Keratinocyte (primary cell): ENCODE measurements around the gene MYRIP.

Source experiments
- CTCF ChIP-seq, 3 experiments: IDR thresholded peaks in 1 of 3; conservative IDR thresholded peaks in 1 of 3; optimal IDR thresholded peaks in 1 of 3; 2 replicates in 2 of 3; 3 replicates in 1 of 3; pipeline versions ENCODE3 to v1.5.1; 2011; ENCODE audit warnings: low read length in 3 of 3, mild to moderate bottlenecking in 3 of 3, moderate library complexity in 2 of 3, control low read depth in 1 of 3, inconsistent platforms in 1 of 3; ENCODE audit not compliant: insufficient read depth in 2 of 3; ENCODE audit errors: extremely low read depth in 1 of 3
- EZH2 ChIP-seq: IDR thresholded peaks from one replicate; pipeline ENCODE4 v1.6.1; 2012; ENCODE audit warnings: inconsistent platforms, mild to moderate bottlenecking, low read length, moderate library complexity

GRCh38 chr3:39763390-39763789, 46.0 kb upstream of the MYRIP start:
- TF ChIP-seq CTCF (optimal IDR thresholded peaks at IDR 0.05 in 1 of 3, IDR thresholded peaks at IDR 0.05 in 1 of 3, conservative IDR thresholded peaks at IDR 0.05 in 1 of 3; ENCODE audit: extremely low read depth in 1 of 3, insufficient read depth in 2 of 3, low read length in 3 of 3) (no peak), EZH2 (no peak)
